Measurements from ENCODE around the gene PDC. TPM values are rescaled to one million over a fixed set of nuclear protein-coding genes. Genes with fewer than 3 reads are reported as not detected.

Gene PDC
- total and polyA plus RNA-seq, 2 experiments from 2014 or later = 0.94 TPM; not detected in 1

DNA sequence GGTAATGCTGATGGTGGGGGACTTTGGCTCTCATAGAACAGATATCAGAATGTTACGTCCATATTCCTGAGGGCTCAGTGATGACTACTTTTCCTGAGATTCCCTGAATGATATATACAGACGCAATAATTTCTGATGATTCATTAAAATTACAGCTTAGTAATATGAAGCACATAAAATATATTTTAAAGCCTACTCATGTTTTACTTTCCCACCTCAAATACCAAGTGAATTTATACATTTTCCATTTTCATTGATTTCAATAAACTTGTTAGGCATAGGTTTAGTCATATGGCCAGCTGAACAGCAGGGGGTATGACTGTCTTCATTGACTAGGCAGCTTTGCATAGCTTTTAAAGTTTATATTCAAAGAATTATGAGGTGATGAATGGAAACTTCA, 26.2 kb upstream of the PDC start:
- peaks cover 27% of the 10 kb centered on the region for H3K4me1 ChIP-seq (ENCODE audit: insufficient read depth)
- in situ Hi-C loops (cut with MboI) = loop anchor here (10.0 kb wide), 3 partner anchors 118 to 498 kb away; partner anchors contain the start of gene PTGS2
- H3K4me3 ChIP-seq = no peak overlapping the region
- H3F3A ChIP-seq (ENCODE audit: insufficient read depth) = 0 out of 2 replicates have a peak, but pooled peaks cover 6% of the 10 kb centered on the region
- TF ChIP-seq EZH2phosphoT487 (IDR thresholded peaks at IDR 0.05; ENCODE audit: insufficient read depth, low read depth) (no peak), EZH2 (IDR thresholded peaks at IDR 0.05; ENCODE audit: insufficient read depth, poor library complexity, severe bottlenecking) (no peak)
- peak; percentile 62 for DNase-seq
- no peaks in the 10 kb centered on the region for H3K9me3 ChIP-seq (ENCODE audit: low read depth)
- no peaks in the 10 kb centered on the region for H3K79me2 ChIP-seq (ENCODE audit: insufficient read depth)
- no peak overlapping the region for H3K27ac ChIP-seq
- H3K36me3 ChIP-seq (ENCODE audit: low read depth) = no peaks in the 10 kb centered on the region
- no peak overlapping the region for H3K9ac ChIP-seq
- no peaks in the 10 kb centered on the region for H4K20me1 ChIP-seq (ENCODE audit: insufficient read depth)
- H2AFZ ChIP-seq = no peak overlapping the region
- no peaks in the 10 kb centered on the region for H3K27me3 ChIP-seq (replicated peaks; ENCODE audit: insufficient read depth)
- peak overlapping the region; percentile 16 for H3K4me2 ChIP-seq (ENCODE audit: unreplicated experiment)
- 26 to 38% methylated on average over 2 of the region's 2 CpGs for WGBS, 2 experiments (ENCODE audit: low coverage in 1 of 2, low lambda C conversion rate in 2 of 2, missing lambda C conversion rate in 2 of 2)
- H3K9me2 ChIP-seq (ENCODE audit: insufficient read depth) = no peaks in the 10 kb centered on the region

DNA sequence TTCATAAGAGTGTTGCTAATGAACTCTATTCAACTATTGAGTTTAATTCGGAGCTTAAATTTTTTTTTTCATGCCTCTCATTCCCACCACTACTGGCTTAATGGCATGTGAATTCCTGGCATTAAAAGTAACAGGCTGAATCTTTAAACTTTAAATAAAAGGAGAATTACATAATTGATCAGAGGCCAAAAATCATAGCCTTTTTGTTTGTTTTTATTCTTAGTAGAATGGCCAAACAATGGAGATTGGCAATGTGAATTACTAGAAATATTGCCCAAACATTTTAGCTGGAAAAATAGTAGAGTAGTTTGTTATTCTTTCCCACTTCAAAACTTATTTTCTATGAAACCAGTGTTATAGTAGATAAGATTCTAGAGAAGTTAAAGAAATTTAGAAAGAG, 25.1 kb upstream of the PDC start:
- 0 out of 2 replicates have a peak, but pooled peaks cover 6% of the 10 kb centered on the region for H3F3A ChIP-seq (ENCODE audit: insufficient read depth)
- no peaks in the 10 kb centered on the region for H3K9me3 ChIP-seq (ENCODE audit: low read depth)
- no peak for TF ChIP-seq EZH2 (IDR thresholded peaks at IDR 0.05; ENCODE audit: insufficient read depth, poor library complexity, severe bottlenecking)
- TF ChIP-seq EZH2phosphoT487 (IDR thresholded peaks at IDR 0.05; ENCODE audit: insufficient read depth, low read depth) = no peak
- no peak overlapping the region for H2AFZ ChIP-seq
- H3K4me1 ChIP-seq (ENCODE audit: insufficient read depth) = peaks cover 27% of the 10 kb centered on the region
- H3K27me3 ChIP-seq (replicated peaks; ENCODE audit: insufficient read depth) = no peaks in the 10 kb centered on the region
- in situ Hi-C loops (cut with MboI) = loop anchor here (10.0 kb wide), 3 partner anchors 119 to 499 kb away; partner anchors contain the start of gene PTGS2
- no peak overlapping the region for H3K27ac ChIP-seq
- no peaks in the 10 kb centered on the region for H4K20me1 ChIP-seq (ENCODE audit: insufficient read depth)
- 22 to 28% methylated on average over 1 of the region's 1 CpG for WGBS, 2 experiments (ENCODE audit: low coverage in 1 of 2, low lambda C conversion rate in 2 of 2, missing lambda C conversion rate in 2 of 2)
- no peaks in the 10 kb centered on the region for H3K79me2 ChIP-seq (ENCODE audit: insufficient read depth)
- H3K4me3 ChIP-seq = no peak overlapping the region
- no peaks in the 10 kb centered on the region for H3K36me3 ChIP-seq (ENCODE audit: low read depth)
- no peak for DNase-seq
- no peaks in the 10 kb centered on the region for H3K9me2 ChIP-seq (ENCODE audit: insufficient read depth)
- no peak overlapping the region for H3K4me2 ChIP-seq (ENCODE audit: unreplicated experiment)
- H3K9ac ChIP-seq = no peak overlapping the region

DNA sequence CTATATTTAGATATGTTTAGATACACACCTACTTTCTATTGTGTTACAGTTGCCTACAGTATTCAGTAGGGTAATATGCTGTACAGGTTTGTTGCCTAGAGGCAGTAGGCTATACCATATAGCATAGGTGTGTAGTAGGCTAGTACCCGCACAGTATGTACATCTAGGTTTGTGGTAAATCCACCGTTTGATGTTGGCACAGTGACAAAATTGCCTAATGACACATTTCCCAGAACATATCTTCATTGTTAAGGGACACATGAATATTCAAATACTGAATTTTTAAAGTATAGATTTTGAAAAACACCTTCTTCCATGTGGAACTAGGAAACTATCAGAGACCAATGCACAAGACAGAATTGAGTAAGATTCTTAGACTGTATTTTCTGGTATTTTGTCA, 22.6 kb upstream of the PDC start:
- Histone ChIP-seq H2AFZ (no peak overlapping the region), H3K36me3 (ENCODE audit: low read depth) (no peaks in the 10 kb centered on the region), H3K79me2 (ENCODE audit: insufficient read depth) (no peaks in the 10 kb centered on the region), H3K4me2 (ENCODE audit: unreplicated experiment) (no peak overlapping the region), H3K9me2 (ENCODE audit: insufficient read depth) (no peaks in the 10 kb centered on the region), H3K4me1 (ENCODE audit: insufficient read depth) (peaks cover 23% of the 10 kb centered on the region), H3K9me3 (ENCODE audit: low read depth) (no peaks in the 10 kb centered on the region), H3K27me3 (replicated peaks; ENCODE audit: insufficient read depth) (no peaks in the 10 kb centered on the region), H3K27ac (no peak overlapping the region), H4K20me1 (ENCODE audit: insufficient read depth) (no peaks in the 10 kb centered on the region), H3K9ac (no peak overlapping the region), H3K4me3 (no peak overlapping the region), H3F3A (ENCODE audit: insufficient read depth) (0 out of 2 replicates have a peak, but pooled peaks cover 6% of the 10 kb centered on the region)
- in situ Hi-C loops (cut with MboI) = loop anchor here (10.0 kb wide), 3 partner anchors 121 to 501 kb away; partner anchors contain the start of gene PTGS2
- TF ChIP-seq EZH2 (IDR thresholded peaks at IDR 0.05; ENCODE audit: insufficient read depth, poor library complexity, severe bottlenecking) (no peak), EZH2phosphoT487 (IDR thresholded peaks at IDR 0.05; ENCODE audit: insufficient read depth, low read depth) (no peak)
- no peak for DNase-seq
- WGBS, 2 experiments (ENCODE audit: low coverage in 1 of 2, low lambda C conversion rate in 2 of 2, missing lambda C conversion rate in 2 of 2) = 55 to 60% methylated on average over 2 of the region's 2 CpGs

DNA sequence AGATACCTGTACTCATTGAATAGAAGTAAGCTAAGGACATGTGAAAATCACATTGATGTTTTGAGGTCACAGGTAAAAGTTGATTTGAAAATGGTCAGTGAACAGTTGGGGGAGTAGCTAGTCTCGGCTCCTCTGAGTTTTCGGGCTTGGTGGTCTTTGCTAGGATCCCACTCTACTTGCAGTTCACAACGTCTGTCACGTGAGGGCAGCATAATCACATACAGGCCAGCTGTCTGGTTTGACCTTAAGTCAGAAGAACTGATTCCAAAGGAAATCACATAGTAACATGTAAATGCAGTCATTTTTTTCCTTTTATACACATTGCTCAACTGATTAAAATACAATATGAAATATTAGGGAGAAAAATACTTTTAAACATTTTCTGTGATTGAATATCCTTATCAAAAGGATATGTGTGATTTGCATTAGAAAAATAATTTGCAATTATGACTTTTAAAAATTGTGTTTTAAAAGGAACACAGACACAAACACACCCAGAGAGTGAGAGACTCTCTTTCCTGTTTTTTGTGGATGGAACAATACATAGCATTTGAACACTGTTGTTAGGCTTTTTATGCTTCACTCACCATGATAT, 21.8 kb upstream of the PDC start:
- H3K4me1 ChIP-seq (ENCODE audit: insufficient read depth) = peaks cover 16% of the 10 kb centered on the region
- 1 to 5% methylated on average over 4 of the region's 4 CpGs for WGBS, 2 experiments (ENCODE audit: low coverage in 1 of 2, low lambda C conversion rate in 2 of 2, missing lambda C conversion rate in 2 of 2)
- H3F3A ChIP-seq (ENCODE audit: insufficient read depth) = 0 out of 2 replicates have a peak, but pooled peaks cover 6% of the 10 kb centered on the region
- peak overlapping the region; percentile 22; the same call in 1 of the 2 replicates for H2AFZ ChIP-seq
- no peaks in the 10 kb centered on the region for H3K36me3 ChIP-seq (ENCODE audit: low read depth)
- no peaks in the 10 kb centered on the region for H3K9me3 ChIP-seq (ENCODE audit: low read depth)
- H4K20me1 ChIP-seq (ENCODE audit: insufficient read depth) = no peaks in the 10 kb centered on the region
- peak; percentile 80 for DNase-seq
- H3K27me3 ChIP-seq (replicated peaks; ENCODE audit: insufficient read depth) = no peaks in the 10 kb centered on the region
- H3K9ac ChIP-seq = no peak overlapping the region
- no peaks in the 10 kb centered on the region for H3K79me2 ChIP-seq (ENCODE audit: insufficient read depth)
- in situ Hi-C loops (cut with MboI) = loop anchor here (10.0 kb wide), 3 partner anchors 122 to 502 kb away; partner anchors contain the start of gene PTGS2
- no peak overlapping the region for H3K4me3 ChIP-seq
- no peak overlapping the region for H3K27ac ChIP-seq
- no peak for TF ChIP-seq EZH2 (IDR thresholded peaks at IDR 0.05; ENCODE audit: insufficient read depth, poor library complexity, severe bottlenecking)
- no peak for TF ChIP-seq EZH2phosphoT487 (IDR thresholded peaks at IDR 0.05; ENCODE audit: insufficient read depth, low read depth)
- no peaks in the 10 kb centered on the region for H3K9me2 ChIP-seq (ENCODE audit: insufficient read depth)
- no peak overlapping the region for H3K4me2 ChIP-seq (ENCODE audit: unreplicated experiment)
